Subcutaneous adipose tissue (tissue), 4 donors: Measurements from ENCODE around the gene SATB2. TPM values are rescaled to one million over a fixed set of nuclear protein-coding genes. Genes with fewer than 3 reads are reported as not detected.

Source experiments
- CTCF ChIP-seq: fragments of 450-650 bp; IDR thresholded peaks from one replicate; pipeline ENCODE4 v1.5.1; 2016; ENCODE audit warnings: low read depth, mild to moderate bottlenecking, control low read depth, antibody characterized with exemption, moderate library complexity
- total RNA-seq, 4 donors: library from RNA; depleted of rRNA; stranded (reverse); fragments of >200 nt; gene quantifications; one replicate each; pipeline ENCODE4 v1.1.0, GENCODE V29; 2016

SATB2 gene
- total RNA-seq, 4 donors from 2014 or later, result 4.6 to 9.3 (median 6.0) TPM

GRCh38 chr2:199460101-199460671 is 2.4 kb upstream of the SATB2 start:
- no peak for TF ChIP-seq CTCF

- no peak for TF ChIP-seq CTCF
These were observed 1.8 kb upstream of the SATB2 start for GRCh38 chr2:199459286-199460100.

DNA sequence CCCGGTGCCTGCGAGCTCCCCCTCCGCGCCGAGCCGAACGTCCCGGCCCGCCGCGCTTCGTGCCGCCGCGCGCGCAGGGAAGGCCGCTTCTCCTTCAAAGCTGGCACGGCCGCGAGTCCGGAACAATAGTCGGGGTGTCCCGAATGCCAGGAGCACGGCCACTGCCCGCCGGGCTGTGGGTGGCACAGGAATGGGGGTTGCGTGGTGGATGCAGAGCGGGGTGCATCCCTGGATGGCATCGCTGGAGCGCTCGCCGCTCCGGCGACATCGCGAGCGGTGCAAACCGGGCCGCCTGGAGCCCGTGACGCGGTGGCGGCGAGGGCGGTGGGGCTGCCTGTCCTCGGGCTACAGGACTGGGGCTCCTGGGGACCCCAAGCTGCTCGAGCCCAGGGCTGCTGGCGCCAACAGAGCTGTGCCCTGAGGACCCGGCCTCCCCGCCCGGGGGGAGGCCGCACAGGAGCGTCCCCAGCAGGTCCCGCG is 1.1 kb upstream of the SATB2 start:
- no peak for TF ChIP-seq CTCF

GRCh38 chr2:199458009-199458805 is 468 bp upstream of the SATB2 start:
- TF ChIP-seq CTCF, result no peak

- no peak for TF ChIP-seq CTCF
These were observed 1.2 kb downstream of the SATB2 start for GRCh38 chr2:199456383-199457146.

GRCh38 chr2:199455545-199456382 is 2.0 kb downstream of the SATB2 start:
- TF ChIP-seq CTCF, result no peak
